Renal cortex interstitium (tissue), 11 donors: ENCODE data around the gene TOP1. TPM values are rescaled to one million over a fixed set of nuclear protein-coding genes. Genes with fewer than 3 reads are reported as not detected.
A peak's percentile ranks its signal among the peaks of the same experiment; 100 is the strongest.

Experiments
- DNase-seq, 11 donors: peaks; one replicate each; pipeline ENCODE4 v3.0.0-alpha.2; 2013; ENCODE audit warnings: low read depth in 9 of 11, low spot score in 4 of 11; ENCODE audit errors: extremely low read depth in 1 of 11
- polyA plus RNA-seq, 3 donors: library from polyadenylated mRNA; unstranded; fragments of 120-200 nt; gene quantifications; one replicate each; pipeline ENCODE4 v1.2.1, GENCODE V29; 2013; ENCODE audit not compliant: insufficient read length in 3 of 3

Gene TOP1
- polyA plus RNA-seq, 3 donors = 102 to 124 (median 115) TPM

GRCh38 chr20:41135187-41135887, 106.7 kb downstream of the TOP1 start:
- no peak for DNase-seq

GRCh38 chr20:41135888-41136679, 107.5 kb downstream of the TOP1 start:
- no peak for DNase-seq

DNA sequence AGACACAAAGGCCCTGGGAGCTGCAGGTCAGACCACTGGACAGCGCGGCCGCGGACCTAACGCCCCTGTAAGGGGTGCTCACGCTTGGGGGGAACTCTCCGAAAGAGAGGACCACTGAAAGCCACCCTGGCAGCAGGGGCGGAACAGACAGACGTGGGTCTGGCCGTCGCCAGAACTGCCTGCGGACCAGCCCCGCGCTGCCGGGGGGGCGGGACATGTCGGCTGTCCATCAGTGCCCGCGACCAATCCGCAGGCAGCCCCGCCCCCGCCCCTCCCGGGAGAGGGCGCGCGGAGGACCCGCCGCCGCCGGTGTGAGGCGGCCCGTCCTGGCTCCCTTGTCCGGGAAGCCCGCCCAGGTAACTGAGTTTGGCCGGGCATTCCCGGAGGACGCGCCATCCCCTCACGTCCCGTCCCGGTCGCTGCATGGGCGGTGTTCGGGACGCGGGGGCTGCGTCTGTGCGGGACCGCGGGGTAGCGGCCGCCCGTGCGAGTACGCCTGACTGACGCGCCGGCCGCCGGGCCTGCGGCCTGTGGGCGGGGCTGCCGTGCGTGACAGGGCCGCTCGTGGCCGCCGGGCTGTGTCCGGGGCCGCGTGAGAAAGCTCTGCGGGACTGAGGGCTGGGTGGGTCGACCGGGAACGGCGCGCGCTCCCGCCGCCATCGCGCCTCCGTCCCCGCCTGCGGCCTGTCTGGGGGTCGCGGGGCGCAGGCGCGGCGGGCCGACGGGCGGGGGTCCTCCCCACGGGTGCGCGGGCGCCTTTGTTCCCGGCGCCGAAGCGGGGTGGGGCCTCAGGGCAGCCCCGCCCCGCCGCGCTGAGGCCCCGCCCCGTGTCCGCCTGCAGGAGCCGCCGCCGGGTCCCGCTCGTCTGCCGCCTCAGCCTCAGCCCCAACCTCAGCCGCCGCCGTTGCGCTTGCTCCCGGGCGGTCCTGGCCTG, 108.3 kb downstream of the TOP1 start, which contains the start of gene PLCG1:
Gene PLCG1, plus strand, starts transcription at position 864 of the 934 bp plus-strand sequence. CDS start 99 bp downstream, outside the sequence.
- peak; percentile 66 to 87 (median 82) for DNase-seq

DNA sequence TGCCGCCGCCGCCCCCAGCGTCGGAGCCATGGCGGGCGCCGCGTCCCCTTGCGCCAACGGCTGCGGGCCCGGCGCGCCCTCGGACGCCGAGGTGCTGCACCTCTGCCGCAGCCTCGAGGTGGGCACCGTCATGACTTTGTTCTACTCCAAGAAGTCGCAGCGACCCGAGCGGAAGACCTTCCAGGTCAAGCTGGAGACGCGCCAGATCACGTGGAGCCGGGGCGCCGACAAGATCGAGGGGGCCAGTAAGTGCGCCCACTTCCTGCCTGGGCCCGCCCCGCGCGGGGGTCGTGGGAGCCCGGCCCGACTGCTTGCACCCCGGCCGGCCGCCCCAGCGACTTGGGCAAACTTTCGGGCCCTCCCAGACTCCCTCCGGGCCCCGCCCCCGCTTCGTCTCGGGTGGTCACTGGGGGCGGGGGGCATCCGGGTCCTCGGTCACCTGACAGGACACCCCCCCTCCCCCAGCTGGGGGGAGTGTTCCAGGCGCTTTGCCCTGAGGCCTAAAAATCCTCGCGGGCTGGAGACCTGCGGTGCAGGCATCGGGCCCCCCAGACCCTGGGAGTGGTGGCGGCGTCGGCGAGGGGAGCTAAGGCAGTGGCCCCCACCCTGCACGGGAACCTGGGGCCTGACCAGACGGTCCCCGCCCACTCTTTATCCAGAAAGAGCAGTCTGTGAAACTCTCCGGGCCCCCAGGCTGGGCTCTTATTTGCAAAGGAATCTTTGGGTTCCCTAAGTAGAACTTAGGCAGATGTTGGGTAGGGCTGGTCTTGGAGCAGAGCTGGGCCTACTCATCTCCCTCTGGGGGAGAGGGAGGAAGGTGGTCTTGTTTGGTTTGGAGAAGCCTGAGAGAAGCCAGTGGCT, 109.2 kb downstream of the TOP1 start:
- DNase-seq = peak; percentile 52 to 83 (median 70)

- peak in 1 of 11 donors; percentile 11 for DNase-seq
Observed at GRCh38 chr20:41138475-41139226, 110.0 kb downstream of the TOP1 start.

DNA sequence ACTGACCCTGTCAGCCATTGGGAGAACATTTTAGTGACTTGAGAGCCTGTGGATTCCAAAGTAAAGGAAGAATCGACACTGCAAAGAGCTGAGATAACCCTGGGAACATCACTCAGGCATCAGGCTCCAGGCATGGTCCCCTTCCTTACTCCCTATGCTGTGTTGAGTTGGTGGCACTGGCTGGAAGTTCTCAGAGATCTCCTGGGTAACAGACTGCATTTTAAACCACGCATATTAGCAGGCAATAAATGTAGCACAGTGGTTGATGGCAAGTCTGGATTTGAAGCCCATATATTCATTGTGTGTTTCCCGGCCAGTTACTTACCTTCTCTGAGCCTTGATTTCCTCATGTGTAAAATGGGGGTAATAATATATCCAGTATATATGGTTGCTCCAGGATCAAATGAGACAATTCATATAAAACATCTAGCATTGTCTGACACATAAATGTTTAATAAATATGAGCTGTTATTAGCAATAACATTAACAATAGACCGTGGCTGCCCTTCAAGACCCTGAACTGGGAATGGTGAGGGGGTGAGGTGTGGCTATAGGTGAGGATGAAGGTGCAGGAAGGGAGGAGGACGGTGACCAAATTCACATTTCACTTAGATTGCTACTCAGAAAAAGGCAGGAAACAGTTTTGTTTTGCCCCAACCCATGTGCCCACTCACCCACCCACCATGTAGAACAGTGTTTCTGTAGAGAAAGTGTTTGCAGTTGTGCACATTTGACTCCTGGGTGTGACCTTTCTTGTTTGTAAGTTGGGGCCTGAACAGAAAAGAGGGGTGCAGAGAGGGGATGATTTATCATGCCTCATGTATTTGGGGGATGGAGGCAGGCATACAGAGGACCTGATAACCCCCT, 110.8 kb downstream of the TOP1 start:
- DNase-seq = no peak

- DNase-seq = no peak
Observed at GRCh38 chr20:41140226-41141133, 111.9 kb downstream of the TOP1 start.

DNA sequence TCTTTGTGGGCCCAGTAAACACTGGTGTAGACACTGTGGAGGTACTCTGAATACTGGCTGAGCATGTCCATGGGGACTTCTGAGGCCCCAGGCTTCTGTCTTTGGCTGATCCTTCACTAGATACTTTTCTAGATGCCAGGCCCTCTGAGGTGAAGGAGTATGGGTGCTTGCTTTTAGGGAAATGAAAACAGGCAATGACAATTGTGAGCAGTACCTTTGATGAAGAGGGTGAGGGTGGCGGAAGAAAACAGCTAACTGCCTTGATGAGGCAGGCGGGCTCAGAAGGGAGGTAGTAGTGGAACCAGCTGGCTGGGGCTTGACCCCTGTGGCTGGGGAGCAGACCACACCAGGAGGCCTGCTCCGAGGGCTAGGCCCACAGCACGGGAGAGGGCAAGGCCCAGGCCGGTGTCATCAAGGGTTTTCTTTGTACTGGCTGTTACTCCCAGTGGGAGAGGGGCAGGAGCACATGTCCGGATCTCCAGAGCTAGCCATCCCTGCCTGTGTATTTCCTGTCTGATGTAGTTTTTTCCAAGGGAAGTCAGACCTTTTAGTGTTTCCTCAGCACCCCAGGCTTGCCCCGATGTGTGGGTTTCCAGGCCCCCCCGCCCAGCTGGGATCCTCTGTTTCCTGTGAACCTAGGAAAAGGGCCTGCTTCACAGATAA, 112.7 kb downstream of the TOP1 start:
- DNase-seq = no peak

DNA sequence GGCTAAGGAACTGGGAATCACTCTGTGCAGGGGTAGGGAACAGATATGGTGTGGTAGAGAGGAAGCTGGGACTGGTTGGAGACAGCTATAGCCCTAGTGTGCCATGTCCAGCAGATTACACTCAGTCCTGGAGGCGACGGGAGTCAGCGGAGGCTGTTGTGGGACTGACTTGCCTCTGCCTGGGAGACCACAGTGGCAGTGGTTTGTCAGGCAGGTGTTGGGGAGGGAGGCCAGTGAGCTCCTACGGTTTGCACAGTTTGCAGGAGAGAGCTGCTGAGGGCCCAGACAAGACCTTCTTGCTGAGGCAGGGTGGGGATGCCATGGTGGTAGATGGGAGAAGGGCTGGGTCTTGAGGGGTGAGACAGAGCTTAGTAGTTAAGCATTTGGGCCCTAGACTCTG, 113.6 kb downstream of the TOP1 start:
- DNase-seq = no peak

DNA sequence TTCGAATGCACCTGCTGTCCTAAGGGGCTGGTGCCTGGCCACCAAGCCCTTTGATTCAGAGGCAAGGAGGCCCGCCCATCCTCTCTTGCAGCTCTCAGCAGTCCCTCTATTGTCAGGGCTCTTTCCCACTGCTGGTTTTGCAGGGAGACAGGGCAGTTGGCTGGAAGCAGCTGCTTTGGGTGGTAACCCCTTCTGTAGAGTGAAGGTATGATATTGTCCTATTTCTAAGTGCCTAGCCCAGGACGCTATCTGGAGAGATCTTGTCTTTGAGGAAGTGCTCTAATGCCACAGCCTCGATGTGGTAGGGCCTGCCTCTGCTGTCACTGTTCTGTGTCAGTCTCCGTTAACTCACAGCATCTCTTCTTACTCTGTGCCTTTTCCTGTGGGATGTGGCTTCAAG, 114.3 kb downstream of the TOP1 start:
- no peak for DNase-seq

DNA sequence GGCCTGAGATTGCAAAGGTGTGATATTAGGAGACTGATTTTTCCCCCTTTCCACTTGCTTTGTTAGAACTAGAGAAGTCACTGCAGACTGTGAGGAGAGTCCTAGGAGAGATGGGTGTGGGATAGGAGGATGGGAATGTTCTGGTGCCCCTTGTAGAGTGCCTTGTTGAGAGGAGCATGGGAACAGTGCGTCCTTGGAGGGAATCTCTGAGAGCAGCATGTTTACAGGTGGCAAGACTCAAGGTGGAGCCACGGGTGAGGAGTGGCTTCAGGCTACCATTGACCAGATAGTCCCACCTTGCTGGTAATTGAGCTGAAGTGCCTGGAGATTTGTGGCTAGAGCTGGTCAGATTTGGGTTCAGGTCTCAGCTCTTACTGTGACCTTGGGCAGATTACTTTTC, 114.7 kb downstream of the TOP1 start:
- no peak for DNase-seq

- no peak for DNase-seq
Observed at GRCh38 chr20:41145317-41145716, 116.7 kb downstream of the TOP1 start.

DNA sequence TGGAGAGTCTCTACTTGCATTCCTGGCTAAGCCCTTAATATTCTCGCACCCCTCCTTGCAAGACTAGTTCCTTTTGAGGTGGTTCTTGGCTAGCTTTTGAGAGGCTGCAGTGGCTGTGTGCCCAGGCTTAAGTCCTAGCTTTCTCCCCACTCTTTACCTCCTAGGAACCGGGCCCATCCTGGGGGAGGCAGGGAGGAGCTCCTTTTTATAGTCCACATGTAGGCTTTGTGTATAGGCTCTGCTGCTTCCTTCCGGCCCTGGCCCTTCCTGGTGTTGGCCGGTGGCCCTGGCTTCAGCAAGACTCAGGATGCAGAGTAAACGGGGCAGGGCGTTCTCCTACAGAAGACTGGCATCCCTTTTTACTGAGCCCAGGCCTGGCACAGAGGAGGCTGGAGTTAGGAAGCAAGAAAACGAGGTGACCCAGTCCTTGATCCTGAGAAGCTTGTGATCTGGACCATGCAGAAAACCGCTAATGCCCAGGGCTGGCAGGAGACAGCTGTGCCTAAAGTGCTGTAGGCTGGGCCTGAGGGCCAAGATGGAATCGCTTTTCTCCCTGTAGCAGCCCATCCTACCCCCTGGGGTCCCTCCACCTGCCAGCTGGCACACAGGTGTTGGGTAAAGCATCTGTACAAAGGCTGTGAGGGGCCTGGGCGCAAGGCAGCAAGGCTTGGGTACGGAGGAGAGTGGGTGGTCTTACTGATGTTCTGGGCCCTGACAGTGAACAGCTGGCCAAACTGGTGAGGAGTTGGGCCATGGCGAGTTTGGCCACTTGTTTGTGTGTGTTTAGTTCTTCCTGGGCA, 117.4 kb downstream of the TOP1 start:
- DNase-seq = no peak

DNA sequence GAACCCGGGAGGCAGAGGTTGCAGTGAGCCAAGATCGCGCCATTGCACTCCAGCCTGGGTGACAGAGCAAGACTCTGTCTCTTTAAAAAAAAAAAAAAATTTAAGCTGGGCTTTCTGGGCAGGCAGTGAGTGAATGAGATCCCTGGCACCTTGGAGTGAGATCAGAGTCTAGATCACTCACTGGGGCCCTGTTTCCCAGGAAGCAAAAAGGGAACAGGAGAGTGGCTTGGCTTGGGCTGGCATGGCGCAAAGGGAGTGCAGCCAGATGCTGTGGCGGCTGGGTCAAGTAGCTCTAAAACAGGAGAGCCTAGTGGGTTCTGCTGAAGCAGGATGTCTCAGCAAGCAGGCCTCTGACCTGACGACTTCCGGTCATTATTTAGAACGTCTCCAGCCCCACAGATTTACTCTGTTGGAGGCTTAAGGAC, 119.2 kb downstream of the TOP1 start:
- DNase-seq = peak in 2 of 11 donors; percentile 9 to 26

DNA sequence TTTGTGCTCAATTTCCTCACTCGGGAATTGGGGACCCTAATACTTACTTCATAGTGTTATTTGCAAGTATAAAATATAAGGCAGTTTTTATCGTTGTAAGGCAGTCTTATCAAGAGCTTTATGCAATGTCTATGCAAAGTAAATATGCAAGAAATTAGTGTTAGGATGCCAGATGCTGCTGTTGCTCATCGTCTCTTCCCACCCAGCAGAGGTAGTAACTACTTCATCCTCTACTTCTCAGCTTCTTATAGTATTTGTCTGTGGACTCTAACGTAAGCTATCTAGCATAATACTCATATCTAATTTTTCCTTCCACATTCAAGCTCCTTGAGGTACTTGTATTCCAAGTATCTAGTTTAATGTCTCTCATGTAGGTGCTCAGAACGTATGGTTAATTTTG, 120.3 kb downstream of the TOP1 start:
- DNase-seq = no peak
